HG02588 (cell line): Measurements from ENCODE around the gene SLC1A2.
"Not testable (repeated sequence)": the region's sequence is repeated elsewhere in the genome, so short reads cannot be mapped to it uniquely, and the experiment has no call there.

ENCODE experiments used
- ATAC-seq: cut with Tn5 transposase; IDR thresholded peaks from one replicate; pipeline ENCODE4 v1.9.1; 2021; ENCODE audit warnings: mild to moderate bottlenecking, moderate library complexity; ENCODE audit not compliant: unreplicated experiment

The SLC1A2 gene

DNA sequence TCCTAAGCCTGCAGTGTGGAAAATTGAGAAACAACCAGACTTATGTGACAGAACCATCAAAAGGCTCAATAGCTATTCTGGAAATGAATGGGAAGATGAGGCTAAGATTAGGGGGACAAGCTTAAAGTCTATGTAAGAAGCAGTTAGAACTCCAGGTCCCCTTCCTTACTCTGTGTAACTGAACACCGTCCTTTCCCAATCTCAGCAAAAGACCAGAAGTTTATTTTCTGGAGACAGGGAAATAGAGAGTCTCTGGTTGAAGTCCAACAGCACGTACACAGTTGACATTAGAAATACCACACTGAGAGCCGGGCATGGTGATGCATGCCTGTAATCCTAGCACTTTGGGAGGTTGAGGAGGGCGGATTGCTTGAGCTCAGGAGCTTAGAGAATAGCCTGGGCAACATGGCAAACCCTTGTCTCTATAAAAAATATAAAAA, 186.4 kb downstream of the SLC1A2 start:
- no peak for ATAC-seq

GRCh38 chr11:35231076-35231860, 188.1 kb downstream of the SLC1A2 start:
- ATAC-seq = no peak

DNA sequence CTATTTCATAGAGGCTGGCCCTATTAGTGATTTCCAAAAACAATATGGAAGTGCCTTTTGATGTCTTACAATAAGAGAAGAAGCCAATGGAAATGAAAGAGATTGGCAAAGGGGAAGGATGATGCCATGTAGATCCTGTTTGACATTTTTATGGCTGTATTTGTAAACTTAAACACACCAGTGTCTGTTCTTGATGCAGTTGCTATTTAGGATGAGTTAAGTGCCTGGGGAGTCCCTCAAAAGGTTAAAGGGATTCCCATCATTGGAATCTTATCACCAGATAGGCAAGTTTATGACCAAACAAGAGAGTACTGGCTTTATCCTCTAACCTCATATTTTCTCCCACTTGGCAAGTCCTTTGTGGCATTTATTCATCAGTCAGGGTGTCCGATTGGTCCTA, 189.0 kb downstream of the SLC1A2 start:
- no peak for ATAC-seq

- no peak for ATAC-seq
Observed at GRCh38 chr11:35228328-35228725, 191.0 kb downstream of the SLC1A2 start.

GRCh38 chr11:35227576-35228327, 191.6 kb downstream of the SLC1A2 start:
- no peak for ATAC-seq

GRCh38 chr11:35226756-35227155, 192.6 kb downstream of the SLC1A2 start:
- not testable (repeated sequence) for ATAC-seq

- ATAC-seq = no peak
Observed at GRCh38 chr11:35225946-35226520, 193.3 kb downstream of the SLC1A2 start.

DNA sequence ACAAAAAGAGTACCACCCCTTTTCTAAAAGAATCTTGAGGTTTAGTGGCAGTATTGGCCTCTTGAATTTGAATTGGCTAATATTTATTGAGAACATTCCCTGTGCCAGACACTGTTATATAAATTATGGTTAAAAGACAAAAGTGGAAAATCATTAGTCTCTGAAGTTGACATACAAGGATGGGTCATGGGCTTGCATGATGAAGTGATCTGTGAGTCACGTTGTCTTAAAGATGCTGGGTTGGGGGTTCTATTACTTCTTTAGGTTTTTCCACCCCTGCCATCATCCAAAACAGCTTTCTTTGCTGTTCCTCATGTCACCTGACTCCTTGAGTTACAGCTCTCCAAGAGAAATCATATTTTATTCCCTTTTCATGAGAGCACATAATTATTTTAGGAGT, 195.4 kb downstream of the SLC1A2 start:
- ATAC-seq = no peak

- ATAC-seq = no peak
Observed at GRCh38 chr11:35223371-35223796, 196.0 kb downstream of the SLC1A2 start.

GRCh38 chr11:35218956-35219355, 200.4 kb downstream of the SLC1A2 start:
- no peak for ATAC-seq

- ATAC-seq = no peak
Observed at GRCh38 chr11:35216962-35217678, 202.2 kb downstream of the SLC1A2 start.

DNA sequence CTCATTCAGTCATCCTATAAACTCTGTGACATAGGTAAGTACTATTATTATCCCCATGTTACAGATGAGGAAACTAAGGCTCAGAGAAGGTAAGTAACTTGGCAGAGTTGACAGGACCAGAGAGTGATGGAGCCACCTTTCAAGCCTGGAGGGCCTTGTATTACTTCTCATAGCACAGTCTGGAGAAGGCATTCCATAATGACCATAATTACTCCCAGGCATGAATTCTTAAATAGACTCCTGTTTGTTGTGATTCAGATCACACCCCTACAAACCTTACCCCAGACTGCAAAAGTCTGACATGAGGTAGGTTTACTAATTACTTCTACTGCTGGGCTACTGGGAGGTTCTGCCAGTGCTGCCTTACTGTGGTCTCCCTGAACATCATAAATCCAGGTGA, 203.4 kb downstream of the SLC1A2 start:
- ATAC-seq = no peak

- no peak for ATAC-seq
Observed at GRCh38 chr11:35214792-35215193, 204.6 kb downstream of the SLC1A2 start.

DNA sequence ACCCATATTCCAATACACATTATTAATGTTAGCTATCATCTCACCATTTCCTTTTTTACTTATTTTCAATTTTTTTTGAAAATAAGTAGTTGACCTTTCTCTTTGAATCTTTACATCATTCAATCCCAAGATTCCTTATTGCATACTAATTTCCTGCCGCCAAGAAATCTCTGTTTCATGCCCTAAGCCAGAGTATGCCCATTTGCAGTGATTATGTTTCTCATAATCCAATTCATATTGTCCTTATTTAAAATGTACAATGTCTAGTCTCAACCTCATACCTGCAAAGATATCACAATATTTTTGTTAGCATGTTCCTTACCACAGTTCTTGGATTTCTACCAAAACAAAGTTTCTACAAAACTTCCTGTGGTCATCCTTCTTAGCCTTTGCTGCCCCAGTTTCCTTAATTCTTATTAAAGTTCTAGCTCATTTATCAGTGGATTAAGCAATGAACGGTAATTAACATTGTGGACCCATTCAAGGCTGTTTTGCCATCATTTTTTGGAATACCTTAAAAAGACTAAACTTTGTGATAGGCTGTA, 205.1 kb downstream of the SLC1A2 start:
- ATAC-seq = no peak

DNA sequence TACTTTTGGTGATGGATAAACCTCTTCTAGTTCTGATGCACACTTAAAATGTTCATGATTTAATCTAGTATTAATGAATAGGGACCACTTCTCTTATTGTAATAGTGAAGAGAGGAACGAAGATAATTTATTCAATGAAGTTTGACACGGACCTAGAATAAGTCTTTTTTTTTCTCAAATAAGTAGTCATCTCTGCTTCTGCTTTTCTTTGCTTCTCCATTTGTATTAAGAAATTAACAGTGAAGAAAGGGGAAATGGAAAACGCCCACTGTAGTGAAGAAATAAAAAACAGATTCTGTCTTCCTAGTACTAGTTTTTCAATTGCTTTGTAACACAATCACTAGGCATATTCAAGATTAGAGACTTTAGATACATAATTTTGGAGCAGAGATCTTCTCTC, 207.4 kb downstream of the SLC1A2 start:
- ATAC-seq = no peak

GRCh38 chr11:35210876-35211546, 208.3 kb downstream of the SLC1A2 start:
- no peak for ATAC-seq

- no peak for ATAC-seq
Observed at GRCh38 chr11:35208795-35209194, 210.6 kb downstream of the SLC1A2 start.

GRCh38 chr11:35207471-35208403, 211.6 kb downstream of the SLC1A2 start:
- ATAC-seq = no peak

DNA sequence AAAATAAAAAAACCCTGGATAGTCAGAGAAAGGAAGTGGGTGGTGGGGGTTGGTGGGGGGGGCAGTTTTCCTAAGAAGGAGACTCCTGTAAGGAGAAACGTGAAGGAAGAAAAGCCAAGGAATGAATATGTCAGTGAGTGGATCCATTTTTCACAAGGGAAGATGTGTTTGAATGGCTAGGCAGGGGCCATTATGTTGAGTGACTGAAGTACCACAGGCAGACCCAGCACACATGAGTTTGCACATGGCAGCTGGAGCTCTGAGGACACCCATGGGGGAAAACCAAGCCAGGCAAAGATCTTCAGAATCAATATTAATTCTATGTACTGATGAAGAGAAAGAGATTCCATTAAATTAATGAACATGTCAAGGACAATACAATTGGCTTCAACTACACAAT, 212.7 kb downstream of the SLC1A2 start:
- ATAC-seq = no peak
